ENCODE measurements around the gene NEDD4.

The NEDD4 gene

DNA sequence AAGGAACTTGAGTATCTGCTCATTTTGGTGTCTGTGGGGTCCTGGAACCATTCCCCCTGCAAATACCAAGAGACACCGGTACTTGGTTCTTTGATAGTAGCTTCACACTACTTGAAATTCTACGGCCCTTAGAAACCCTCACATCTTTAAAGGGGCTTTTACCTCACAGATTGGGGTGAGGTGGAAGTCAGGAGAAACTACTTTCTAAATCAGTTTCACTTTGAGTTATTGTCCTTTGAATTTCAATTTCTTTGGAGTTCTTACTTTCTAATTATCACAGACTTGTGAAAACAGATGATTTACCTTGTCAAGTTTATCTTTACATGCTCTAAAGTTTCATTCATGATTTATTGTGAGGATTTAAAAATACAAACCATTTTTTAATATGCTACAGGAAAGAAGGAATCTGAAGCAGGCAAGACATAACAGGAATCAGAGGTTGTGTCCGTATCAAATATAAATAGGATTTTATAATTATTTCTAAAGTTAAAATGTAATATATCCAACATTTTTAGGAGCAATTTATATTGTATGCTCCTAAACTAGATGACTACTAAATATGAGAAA lies 98.9 kb downstream of the NEDD4 start:
- no peak for TF ChIP-seq POLR2A (IDR thresholded peaks at IDR 0.05; ENCODE audit: extremely low read depth, insufficient read length)
- TF ChIP-seq, protein P1, sequence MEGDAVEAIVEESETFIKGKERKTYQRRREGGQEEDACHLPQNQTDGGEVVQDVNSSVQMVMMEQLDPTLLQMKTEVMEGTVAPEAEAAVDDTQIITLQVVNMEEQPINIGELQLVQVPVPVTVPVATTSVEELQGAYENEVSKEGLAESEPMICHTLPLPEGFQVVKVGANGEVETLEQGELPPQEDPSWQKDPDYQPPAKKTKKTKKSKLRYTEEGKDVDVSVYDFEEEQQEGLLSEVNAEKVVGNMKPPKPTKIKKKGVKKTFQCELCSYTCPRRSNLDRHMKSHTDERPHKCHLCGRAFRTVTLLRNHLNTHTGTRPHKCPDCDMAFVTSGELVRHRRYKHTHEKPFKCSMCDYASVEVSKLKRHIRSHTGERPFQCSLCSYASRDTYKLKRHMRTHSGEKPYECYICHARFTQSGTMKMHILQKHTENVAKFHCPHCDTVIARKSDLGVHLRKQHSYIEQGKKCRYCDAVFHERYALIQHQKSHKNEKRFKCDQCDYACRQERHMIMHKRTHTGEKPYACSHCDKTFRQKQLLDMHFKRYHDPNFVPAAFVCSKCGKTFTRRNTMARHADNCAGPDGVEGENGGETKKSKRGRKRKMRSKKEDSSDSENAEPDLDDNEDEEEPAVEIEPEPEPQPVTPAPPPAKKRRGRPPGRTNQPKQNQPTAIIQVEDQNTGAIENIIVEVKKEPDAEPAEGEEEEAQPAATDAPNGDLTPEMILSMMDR (IDR thresholded peaks at IDR 0.05; ENCODE audit: low read depth, low read length) = no peak
- TF ChIP-seq, protein P2, sequence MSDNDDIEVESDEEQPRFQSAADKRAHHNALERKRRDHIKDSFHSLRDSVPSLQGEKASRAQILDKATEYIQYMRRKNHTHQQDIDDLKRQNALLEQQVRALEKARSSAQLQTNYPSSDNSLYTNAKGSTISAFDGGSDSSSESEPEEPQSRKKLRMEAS (IDR thresholded peaks at IDR 0.05; ENCODE audit: low read depth, low read length) = no peak
- TF ChIP-seq MYC (IDR thresholded peaks at IDR 0.05; ENCODE audit: low read depth, low read length) = no peak
- DNase-seq (ENCODE audit: low read depth) = no peak
- no peak overlapping the region for H3K4me3 ChIP-seq (ENCODE audit: low read depth, low read length)

GRCh38 chr15:55893852-55894251 lies 99.6 kb downstream of the NEDD4 start:
- no peak for TF ChIP-seq POLR2A (IDR thresholded peaks at IDR 0.05; ENCODE audit: extremely low read depth, insufficient read length)
- TF ChIP-seq MYC (IDR thresholded peaks at IDR 0.05; ENCODE audit: low read depth, low read length) = no peak
- TF ChIP-seq, protein P1 (IDR thresholded peaks at IDR 0.05; ENCODE audit: low read depth, low read length) = no peak
- TF ChIP-seq, protein P2 (IDR thresholded peaks at IDR 0.05; ENCODE audit: low read depth, low read length) = no peak
- DNase-seq (ENCODE audit: low read depth) = no peak
- H3K4me3 ChIP-seq (ENCODE audit: low read depth, low read length) = no peak overlapping the region

- TF ChIP-seq POLR2A (IDR thresholded peaks at IDR 0.05; ENCODE audit: extremely low read depth, insufficient read length) = no peak
- TF ChIP-seq, protein P2 (IDR thresholded peaks at IDR 0.05; ENCODE audit: low read depth, low read length) = no peak
- no peak for TF ChIP-seq MYC (IDR thresholded peaks at IDR 0.05; ENCODE audit: low read depth, low read length)
- TF ChIP-seq, protein P1 (IDR thresholded peaks at IDR 0.05; ENCODE audit: low read depth, low read length) = no peak
- H3K4me3 ChIP-seq (ENCODE audit: low read depth, low read length) = no peak overlapping the region
- no peak for DNase-seq (ENCODE audit: low read depth)
Observed at GRCh38 chr15:55891196-55891595, 102.2 kb downstream of the NEDD4 start.

- H3K4me3 ChIP-seq (ENCODE audit: low read depth, low read length) = no peak overlapping the region
- DNase-seq (ENCODE audit: low read depth) = no peak
- TF ChIP-seq, protein P2 (IDR thresholded peaks at IDR 0.05; ENCODE audit: low read depth, low read length) = no peak
- no peak for TF ChIP-seq POLR2A (IDR thresholded peaks at IDR 0.05; ENCODE audit: extremely low read depth, insufficient read length)
- TF ChIP-seq, protein P1 (IDR thresholded peaks at IDR 0.05; ENCODE audit: low read depth, low read length) = no peak
- TF ChIP-seq MYC (IDR thresholded peaks at IDR 0.05; ENCODE audit: low read depth, low read length) = no peak
Observed at GRCh38 chr15:55884223-55884622, 109.2 kb downstream of the NEDD4 start.

GRCh38 chr15:55879181-55879580 lies 114.2 kb downstream of the NEDD4 start:
- no peak for DNase-seq (ENCODE audit: low read depth)

More at GRCh38 chr15:55879181-55879580, 114.2 kb downstream of the NEDD4 start:
- no peak for TF ChIP-seq POLR2A (IDR thresholded peaks at IDR 0.05; ENCODE audit: extremely low read depth, insufficient read length)
- no peak for TF ChIP-seq MYC (IDR thresholded peaks at IDR 0.05; ENCODE audit: low read depth, low read length)
- TF ChIP-seq, protein P1 (IDR thresholded peaks at IDR 0.05; ENCODE audit: low read depth, low read length) = no peak
- TF ChIP-seq, protein P2 (IDR thresholded peaks at IDR 0.05; ENCODE audit: low read depth, low read length) = no peak
- no peak overlapping the region for H3K4me3 ChIP-seq (ENCODE audit: low read depth, low read length)

Data from NB4 (cell line).